Adrenal gland (tissue), 12 donors: Measurements from ENCODE around the gene IMMP2L. TPM values are rescaled to one million over a fixed set of nuclear protein-coding genes. Genes with fewer than 3 reads are reported as not detected.

ENCODE experiments used
- DNase-seq, 7 donors: peaks; one replicate each; pipeline ENCODE4 v3.0.0-alpha.2; 2019 to 2020
- H3K27ac ChIP-seq, 5 donors: fragments of 200-600 bp; sonication (generic) in 4 of 5; 1 replicate in 3 of 5; 2 replicates in 2 of 5; pipeline versions ENCODE4 v1.5.1 to v1.8.0; 2016 to 2020; ENCODE audit warnings: mild to moderate bottlenecking in 1 of 5
- H3K27me3 ChIP-seq: fragments of 200-600 bp; 2 replicates; pipeline ENCODE4 v1.8.0; 2021
- H3K36me3 ChIP-seq, 2 donors: fragments of 200-600 bp; replicated peaks in 1 of 2; 1 replicate in 1 of 2; 2 replicates in 1 of 2; pipeline versions ENCODE4 v1.5.1 to v1.8.0; 2018 to 2022
- H3K4me1 ChIP-seq, 2 donors: fragments of 200-600 bp; replicated peaks in 1 of 2; 1 replicate in 1 of 2; 2 replicates in 1 of 2; pipeline versions ENCODE4 v1.5.1 to v1.8.0; 2018 to 2021
- H3K4me3 ChIP-seq, 4 donors: fragments of 200-600 bp; sonication (generic) in 3 of 4; one replicate each; pipeline ENCODE4 v1.5.1; 2016 to 2018
- H3K9me3 ChIP-seq, 3 donors: fragments of 200-600 bp; sonication (generic) in 1 of 3; replicated peaks in 1 of 3; 1 replicate in 2 of 3; 2 replicates in 1 of 3; pipeline versions ENCODE4 v1.5.1 to v1.8.0; 2016 to 2021
- CTCF ChIP-seq, 6 experiments: fragments of 450-650 bp in 4 of 6; fragments of 200-600 bp in 2 of 6; sonication (generic) in 1 of 6; IDR thresholded peaks; 1 replicate in 5 of 6; 2 replicates in 1 of 6; pipeline versions ENCODE4 v1.5.1 to v1.8.0; 2016 to 2021; ENCODE audit warnings: antibody characterized with exemption in 6 of 6, mild to moderate bottlenecking in 2 of 6, moderate library complexity in 1 of 6
- POLR2A ChIP-seq, 2 donors: fragments of 450-650 bp; IDR thresholded peaks; one replicate each; pipeline ENCODE4 v1.6.1; 2017; ENCODE audit warnings: antibody characterized with exemption in 2 of 2, mild to moderate bottlenecking in 2 of 2, moderate library complexity in 1 of 2
- WGBS, 4 donors: extraction: QIAGEN DNeasy Blood & Tissue Kit in 2 of 4; methylation state at CpG; one replicate each; pipeline versions ENCODE4 v1.1.5 to v1.1.7; 2013 to 2017; 5-methylcytosine and 5-hydroxymethylcytosine counted together
- intact Hi-C, 2 donors: fragments of 100-400 bp; cut with DNase I; formaldehyde crosslinking; loops; one replicate each; pipeline versions ENCODE4 v1.14.1 to v1.15.0; 2022 to 2023
- polyA plus RNA-seq, 3 donors: library from polyadenylated mRNA; stranded (reverse); fragments of 200-250 nt in 2 of 3; fragments of 350-450 nt in 1 of 3; fragmentation: Illumina TruSeq in 1 of 3; extraction: RNeasy Lipid Tissue Mini Kit (QIAGEN cat#74804) in 1 of 3; gene quantifications; one replicate each; pipeline ENCODE4 v1.2.3, GENCODE V29; 2013 to 2014
- total RNA-seq, 9 donors: library from RNA; depleted of rRNA in 4 of 9; stranded (reverse); fragments of >200 nt in 4 of 9; fragments of 120-200 nt in 1 of 9; fragmentation: NEBNext Ultra II Directional in 1 of 9; extraction: Animal tissue kit (Norgen Biotek cat#: 25700) in 1 of 9; gene quantifications; one replicate each; pipeline versions ENCODE4 v1.1.0 to v1.2.4, GENCODE V29; 2013 to 2023
- donor health status: healthy with polysubstance abuse.
- donor health status: Bipolar disorder and iron deficiency.
- donor health status: DM: yes; HTN: yes; CAD: no.
- donor health status: DM: no; HTN: no; CAD: no.
- donor health status: DM: no; HTN: no; CAD: no.
- donor health status: DM: yes; HTN: yes; CAD: no.

IMMP2L gene
- total and polyA plus RNA-seq, 12 donors: 13.4 to 34.1 (median 25.3) TPM

GRCh38 chr7:111042842-111043241 lies 519.5 kb downstream of the IMMP2L start:
- 94 to 97% (median 95%) methylated on average over 2 of the region's 2 CpGs for WGBS, 4 donors
- DNase-seq: no peak
- no peaks in the 10 kb centered on the region for H3K27me3 ChIP-seq

GRCh38 chr7:111041577-111041976 lies 520.7 kb downstream of the IMMP2L start:
- H3K27ac ChIP-seq: peak overlapping the region in 2 of 5 donors; percentile 11 to 52
- no peaks in the 10 kb centered on the region for H3K27me3 ChIP-seq
- TF ChIP-seq POLR2A (IDR thresholded peaks at IDR 0.05) (no peak), CTCF (IDR thresholded peaks at IDR 0.05) (no peak)
- H3K36me3 ChIP-seq: no peaks in the 10 kb centered on the region
- H3K4me3 ChIP-seq: no peak overlapping the region
- intact Hi-C loops: no loop called here
- H3K4me1 ChIP-seq: peaks cover 0 to 20% of the 10 kb centered on the region in 2 donors
- peaks cover 0 to 9% (median 0%) of the 10 kb centered on the region in 3 donors for H3K9me3 ChIP-seq
- peak in 1 of 7 donors; percentile 2 for DNase-seq
- WGBS, 4 donors: 49 to 78% (median 59%) methylated on average over 2 of the region's 2 CpGs

More at GRCh38 chr7:111042842-111043241, 519.5 kb downstream of the IMMP2L start:
- H3K4me1 ChIP-seq: peaks cover 0 to 11% of the 10 kb centered on the region in 2 donors
- intact Hi-C loops: no loop called here
- no peak for TF ChIP-seq POLR2A (IDR thresholded peaks at IDR 0.05)
- TF ChIP-seq CTCF (IDR thresholded peaks at IDR 0.05): no peak
- H3K9me3 ChIP-seq: peaks cover 0 to 9% (median 0%) of the 10 kb centered on the region in 3 donors
- H3K27ac ChIP-seq: no peak overlapping the region
- no peaks in the 10 kb centered on the region for H3K36me3 ChIP-seq
- H3K4me3 ChIP-seq: no peak overlapping the region

- intact Hi-C loops: no loop called here
- H3K27ac ChIP-seq: no peak overlapping the region
Observed at GRCh38 chr7:111038185-111038584, 524.1 kb downstream of the IMMP2L start.

GRCh38 chr7:111031916-111032315 lies 530.4 kb downstream of the IMMP2L start:
- no peak overlapping the region for H3K4me3 ChIP-seq
- no peaks in the 10 kb centered on the region for H3K9me3 ChIP-seq
- H3K36me3 ChIP-seq: no peaks in the 10 kb centered on the region
- H3K27me3 ChIP-seq: no peaks in the 10 kb centered on the region
- intact Hi-C loops: no loop called here
- 96 to 99% (median 98%) methylated on average over 7 of the region's 7 CpGs for whole genome bisulfite sequencing, 4 donors
- no peak for DNase-seq
- peaks cover 11 to 31% of the 10 kb centered on the region in 2 donors for H3K4me1 ChIP-seq
- TF ChIP-seq POLR2A (IDR thresholded peaks at IDR 0.05): no peak
- no peak for TF ChIP-seq CTCF (IDR thresholded peaks at IDR 0.05)
- no peak overlapping the region for H3K27ac ChIP-seq

More at GRCh38 chr7:111038185-111038584, 524.1 kb downstream of the IMMP2L start:
- DNase-seq: no peak
- Histone ChIP-seq H3K4me1 (peaks cover 0 to 13% of the 10 kb centered on the region in 2 donors), H3K9me3 (no peaks in the 10 kb centered on the region), H3K27me3 (no peaks in the 10 kb centered on the region), H3K4me3 (no peak overlapping the region), H3K36me3 (no peaks in the 10 kb centered on the region)
- TF ChIP-seq POLR2A (IDR thresholded peaks at IDR 0.05) (no peak), CTCF (IDR thresholded peaks at IDR 0.05) (no peak)
- WGBS, 4 donors: 82 to 89% (median 85%) methylated on average over 3 of the region's 3 CpGs
